Suprapubic skin (tissue), 3 donors: ENCODE data around the gene CARD16.

ENCODE experiments used
- CTCF ChIP-seq, 2 donors: fragments of 200-600 bp in 1 of 2; fragments of 450-650 bp in 1 of 2; sonication (generic) in 1 of 2; IDR thresholded peaks; one replicate each; pipeline ENCODE4 v1.5.1; 2016 to 2019; ENCODE audit warnings: antibody characterized with exemption in 2 of 2, mild to moderate bottlenecking in 1 of 2, moderate library complexity in 1 of 2
- EP300 ChIP-seq: sonication (generic); formaldehyde crosslinking; IDR thresholded peaks from one replicate; pipeline ENCODE4 v1.6.1; 2017; ENCODE audit warnings: antibody characterized with exemption
- POLR2A ChIP-seq, 2 donors: fragments of 450-650 bp; IDR thresholded peaks; one replicate each; pipeline ENCODE4 v1.6.1; 2017; ENCODE audit warnings: antibody characterized with exemption in 2 of 2, mild to moderate bottlenecking in 2 of 2, moderate library complexity in 2 of 2

- TF ChIP-seq CTCF (IDR thresholded peaks at IDR 0.05) = no peak
- TF ChIP-seq POLR2A (IDR thresholded peaks at IDR 0.05) = no peak
- no peak for TF ChIP-seq EP300
Observed at GRCh38 chr11:104991994-104992393, 53.1 kb downstream of the CARD16 start.
